Measurements from ENCODE around the gene IL17RC.
"Not testable (repeated sequence)": the region's sequence is repeated elsewhere in the genome, so short reads cannot be mapped to it uniquely, and the experiment has no call there.

IL17RC gene

DNA sequence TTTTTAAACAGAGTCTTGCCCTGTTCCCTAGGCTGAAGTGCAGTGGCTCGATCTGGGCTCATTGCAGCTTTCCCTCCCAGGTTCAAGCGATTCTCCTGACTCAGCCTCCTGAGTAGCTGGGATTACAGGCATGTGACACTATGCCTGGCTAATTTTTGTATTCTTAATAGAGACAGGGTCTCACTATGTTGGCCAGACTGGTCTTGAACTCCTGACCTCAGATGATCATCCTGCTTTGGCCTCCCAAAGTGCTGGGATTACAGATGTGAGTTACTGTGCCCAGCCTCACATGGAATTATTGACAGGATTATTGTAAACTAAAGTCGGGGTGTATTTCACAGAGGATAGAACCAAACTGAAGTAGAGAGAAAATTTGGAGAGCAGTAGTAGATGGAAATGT, 21.2 kb upstream of the IL17RC start:
- not testable (repeated sequence) for DNase-seq

DNA sequence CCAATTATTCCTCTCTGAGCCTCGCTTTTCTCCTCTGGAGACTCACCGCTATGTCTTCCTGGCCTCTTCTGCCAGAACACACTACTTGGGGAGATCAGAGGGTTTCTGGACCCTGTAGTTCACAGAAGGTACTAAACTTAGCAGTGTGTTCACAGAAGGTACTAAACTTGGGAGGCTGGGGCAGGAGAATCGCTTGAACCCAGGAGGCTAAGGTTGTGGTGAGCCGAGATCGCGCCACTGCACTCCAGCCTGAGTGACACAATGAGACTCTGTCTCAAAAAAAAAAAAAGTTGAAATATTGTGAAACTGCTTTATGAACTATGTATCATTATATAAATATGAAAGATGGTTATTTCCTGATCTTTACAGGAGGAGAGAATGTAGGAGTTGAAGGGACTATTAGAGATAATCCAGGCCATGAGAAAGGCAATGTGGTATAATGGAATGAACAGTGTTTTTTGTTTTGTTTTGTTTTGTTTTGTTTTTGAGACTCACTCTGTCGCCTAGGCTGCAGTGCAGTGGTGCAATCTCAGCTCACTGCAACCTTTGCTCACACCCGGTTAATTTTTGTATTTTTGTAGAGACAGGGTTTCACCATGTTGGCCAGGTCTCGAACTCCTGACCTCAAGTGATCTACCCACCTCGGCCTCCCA, 20.0 kb upstream of the IL17RC start:
- not testable (repeated sequence) for DNase-seq

DNA sequence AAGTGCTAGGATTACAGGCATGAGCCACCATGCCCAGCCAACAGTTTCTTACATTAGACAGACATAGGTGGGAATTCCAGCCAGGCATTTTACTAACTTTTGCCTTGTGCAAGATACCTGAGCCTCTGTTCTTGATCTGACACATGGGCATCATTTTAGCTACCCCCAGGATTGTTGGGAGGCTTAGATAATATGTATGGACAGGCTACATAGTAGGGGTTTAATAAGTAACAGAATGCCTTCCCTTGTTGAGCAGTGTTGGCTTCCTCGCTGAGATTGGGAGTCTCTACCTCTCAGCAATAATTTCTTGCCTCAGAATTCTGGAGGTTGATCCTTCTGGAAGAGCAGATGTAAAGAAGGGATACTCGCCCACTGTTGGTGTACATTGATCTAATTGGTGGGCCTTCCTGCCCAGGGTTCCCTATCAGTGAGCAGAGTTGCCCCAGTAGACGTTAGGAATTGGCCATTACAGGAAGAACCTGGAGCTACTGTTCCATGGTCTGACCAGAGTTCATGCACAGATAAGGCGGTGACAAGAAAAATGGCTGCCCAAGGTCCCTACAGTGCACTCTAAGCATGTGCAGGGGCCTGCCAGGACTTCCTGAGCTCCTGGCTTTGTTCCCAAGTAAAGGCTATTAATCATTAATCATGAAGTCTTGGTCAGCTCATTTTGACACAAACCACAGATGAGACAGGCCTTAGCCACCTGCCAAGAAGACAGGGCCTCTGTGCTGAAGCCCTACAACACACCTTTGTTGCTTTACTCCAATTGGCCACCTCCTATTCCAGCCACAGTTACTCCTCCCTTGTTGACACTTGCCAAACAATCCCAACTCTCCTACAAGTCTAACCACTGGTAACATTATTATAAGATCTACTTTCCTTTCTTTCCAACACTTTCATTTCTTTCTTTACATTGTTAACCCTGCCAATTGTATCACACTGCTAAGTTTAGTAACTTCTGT, 19.2 kb upstream of the IL17RC start:
- no peak for DNase-seq

GRCh38 chr3:9898467-9899241, 18.2 kb upstream of the IL17RC start:
- DNase-seq: no peak

DNA sequence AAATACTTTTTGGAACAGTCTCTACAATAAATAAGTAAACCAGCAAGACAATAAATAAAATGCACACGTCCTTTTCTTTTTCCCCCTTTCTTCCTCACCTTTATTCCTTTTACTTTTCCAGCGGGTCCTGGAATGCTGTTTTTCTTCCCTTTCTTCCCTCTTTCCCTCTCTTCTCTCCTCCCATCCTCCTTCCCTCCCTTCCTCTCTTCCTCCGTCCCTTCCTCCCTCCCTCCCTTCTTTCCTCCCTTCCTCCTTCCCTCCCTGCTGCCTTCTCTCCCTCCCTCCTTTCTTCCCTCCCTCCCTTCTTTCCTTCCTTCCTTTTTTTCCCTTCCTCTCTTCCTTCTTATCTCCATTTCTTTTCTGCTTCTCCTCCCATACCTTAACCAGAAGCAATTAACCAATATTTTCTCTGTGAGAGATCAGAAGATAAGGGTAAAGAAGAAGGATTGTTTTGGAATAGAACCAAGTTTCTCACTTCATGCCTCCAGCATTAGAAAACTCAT, 17.6 kb upstream of the IL17RC start:
- no peak for DNase-seq

DNA sequence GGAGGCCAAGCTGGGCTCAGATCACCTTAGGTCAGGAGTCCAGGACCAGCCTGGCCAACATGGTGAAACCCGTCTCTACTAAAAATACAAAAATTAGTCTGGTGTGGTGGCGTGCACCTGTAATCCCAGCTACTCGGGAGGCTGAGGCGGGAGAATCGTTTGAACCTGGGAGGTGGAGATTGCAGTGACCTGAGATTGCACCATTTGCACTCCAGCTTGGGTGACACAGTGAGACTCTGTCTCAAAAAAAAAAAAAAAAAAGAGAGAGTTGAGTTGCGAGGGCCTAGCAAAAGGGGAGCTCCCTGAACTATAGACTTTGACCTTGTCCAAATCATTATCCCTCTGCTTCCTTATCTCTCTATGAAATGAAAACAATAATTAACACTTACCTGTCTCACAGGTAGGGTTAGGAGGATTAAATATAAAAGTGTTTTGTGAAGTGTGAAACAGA, 15.9 kb upstream of the IL17RC start:
- not testable (repeated sequence) for DNase-seq

- peak; percentile 47 to 70 for DNase-seq
These were observed 14.9 kb upstream of the IL17RC start for GRCh38 chr3:9901967-9902366.

- no peak for DNase-seq
These were observed 14.3 kb upstream of the IL17RC start, which contains the start of gene IL17RE for GRCh38 chr3:9902372-9903237. Gene IL17RE, plus strand, starts transcription at chr3:9902848. Its CDS starts 85 bp downstream, at chr3:9902933.

- no peak for DNase-seq
These were observed 13.7 kb upstream of the IL17RC start for GRCh38 chr3:9903238-9903624.

GRCh38 chr3:9903904-9904303, 13.0 kb upstream of the IL17RC start:
- no peak for DNase-seq

GRCh38 chr3:9906480-9906879, 10.4 kb upstream of the IL17RC start:
- no peak for DNase-seq

GRCh38 chr3:9908286-9908685, 8.6 kb upstream of the IL17RC start:
- DNase-seq: no peak

- no peak for DNase-seq
These were observed 7.5 kb upstream of the IL17RC start for GRCh38 chr3:9909221-9910013.

- no peak for DNase-seq
These were observed 5.0 kb upstream of the IL17RC start for GRCh38 chr3:9911863-9912262.

DNA sequence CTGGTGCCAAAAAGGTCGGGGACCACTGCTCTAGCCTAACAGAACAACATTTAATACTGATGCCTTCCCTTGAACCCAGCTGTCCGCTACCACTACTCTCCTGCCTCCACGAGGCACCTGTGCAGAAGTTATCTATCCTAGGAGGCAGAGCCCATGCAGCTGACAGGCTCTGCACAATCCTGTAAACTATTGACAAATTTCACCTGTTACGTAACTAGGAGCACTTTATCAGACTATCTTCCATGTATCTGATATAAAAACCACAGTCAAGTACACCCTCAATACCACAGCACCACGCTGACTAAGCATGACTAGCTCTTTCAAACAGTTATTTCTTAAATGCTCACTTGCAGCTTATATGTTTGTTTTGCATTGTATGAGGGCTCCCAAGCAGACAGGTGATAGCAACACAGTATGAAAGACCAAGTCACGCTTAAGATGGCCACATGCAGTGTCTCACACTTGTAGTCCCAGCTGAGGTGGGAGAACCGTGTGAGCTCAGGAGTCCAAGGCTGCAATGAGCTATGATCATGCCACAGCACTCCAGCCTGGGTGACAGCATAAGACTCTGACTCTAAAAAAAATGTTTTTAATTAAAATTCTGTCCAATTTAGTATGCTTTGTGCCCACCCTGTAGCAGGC, 4.5 kb upstream of the IL17RC start:
- DNase-seq: peak; percentile 69 to 85

GRCh38 chr3:9913601-9914000, 3.3 kb upstream of the IL17RC start:
- no peak for DNase-seq

DNA sequence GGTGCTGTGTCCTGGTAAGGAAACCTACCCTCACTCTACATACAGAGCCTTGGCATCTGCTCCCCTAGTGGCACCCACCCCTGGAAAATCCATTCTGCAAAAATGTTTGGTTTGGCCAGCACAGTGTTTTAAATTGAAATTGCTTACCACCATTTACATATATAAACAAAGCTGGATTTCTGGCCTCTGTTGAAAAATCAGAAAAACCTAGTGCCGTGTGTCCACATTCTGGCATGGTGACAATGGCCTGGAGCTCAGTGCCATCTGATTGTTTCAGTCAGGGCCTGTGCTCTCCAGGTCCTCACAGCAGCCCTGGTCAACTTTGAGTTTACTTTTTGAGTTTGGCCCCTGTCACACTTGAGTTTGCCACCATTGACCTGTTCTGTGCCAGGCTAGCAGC, 2.9 kb upstream of the IL17RC start:
- DNase-seq: no peak

DNA sequence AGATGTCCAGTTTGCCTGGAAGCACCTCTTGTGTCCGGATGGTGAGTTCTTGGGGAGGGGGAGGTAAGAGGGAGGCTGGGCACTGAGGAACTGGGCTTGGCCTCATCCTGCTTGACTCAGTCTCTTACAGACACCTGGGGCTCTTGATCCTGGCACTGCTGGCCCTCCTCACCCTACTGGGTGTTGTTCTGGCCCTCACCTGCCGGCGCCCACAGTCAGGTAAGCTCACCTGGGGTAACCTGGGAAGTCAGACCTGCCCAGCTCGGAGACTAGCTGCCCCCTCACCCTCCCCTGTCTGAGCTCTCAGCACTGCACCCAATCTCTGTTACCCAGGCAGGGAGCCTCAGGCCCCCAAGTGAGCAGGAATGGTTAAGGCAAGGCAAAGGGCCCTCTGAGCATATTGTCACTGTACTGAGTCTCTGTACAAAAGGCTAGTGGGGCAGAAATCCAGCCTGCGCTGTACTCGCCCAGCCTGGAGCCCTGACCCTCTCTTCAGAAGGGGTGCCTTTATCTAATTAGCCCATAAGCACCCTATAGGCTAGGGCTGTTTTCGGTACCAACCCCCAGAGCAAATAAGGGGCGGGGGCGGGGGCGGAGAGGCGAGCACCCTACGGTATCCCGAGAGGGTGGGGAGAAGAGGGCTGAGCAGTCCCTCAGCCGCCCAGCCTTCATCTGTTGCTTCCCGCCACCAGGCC, 2.2 kb upstream of the IL17RC start:
- DNase-seq: peak in 1 of 2 experiments; percentile 47

GRCh38 chr3:9915254-9916141, 1.4 kb upstream of the IL17RC start:
- DNase-seq: peak; percentile 41 to 57
